A549 (cell line): ENCODE data around the gene TPM4. TPM values are rescaled to one million over a fixed set of nuclear protein-coding genes. Genes with fewer than 3 reads are reported as not detected.

Experiments
- ATAC-seq, 2 experiments: fragments of 200-7000 bp in 1 of 2; fragments of >200 bp in 1 of 2; cut with Nextera tagmentation in 1 of 2; cut with Tn5 transposase in 1 of 2; 3 replicates each; pipeline versions ENCODE4 v1.8.0 to v1.9.1; 2018 to 2020; ENCODE audit warnings: mild to moderate bottlenecking in 1 of 2, moderate library complexity in 1 of 2
- CTCF ChIA-PET: fragments of 300-600 bp; sonication (Branson Sonifier 250); formaldehyde crosslinking; extraction: SDS; loops from one replicate; lab custom pipeline; 2021; ENCODE audit warnings: antibody characterized with exemption, inconsistent platforms; lab: Yijun Ruan, JAX
- POLR2A ChIA-PET: fragments of 350-600 bp; formaldehyde crosslinking; extraction: SDS; loops from one replicate; lab custom pipeline; 2021; ENCODE audit warnings: antibody characterized with exemption, inconsistent platforms; lab: Yijun Ruan, JAX
- DNase-seq, 2 experiments: peaks; one replicate each; pipeline versions ENCODE4 v3.0.0 to v3.0.0-alpha.2; 2011 to 2016; ENCODE audit warnings: low read depth in 1 of 2, low spot score in 1 of 2
- FAIRE-seq: peaks from 2 replicates; lab custom pipeline; 2011; peaks lifted over from hg19 to GRCh38; lab: Jason Lieb, UNC
- H3K27ac ChIP-seq, 2 experiments: fragments of >200 bp; sonication (Bioruptor Twin); formaldehyde crosslinking; 3 replicates each; pipeline ENCODE4 v1.5.1; 2016 to 2017
- H3K4me1 ChIP-seq: fragments of >200 bp; sonication (Bioruptor Twin); formaldehyde crosslinking; 3 replicates; pipeline ENCODE4 v1.6.1; 2016
- H3K4me2 ChIP-seq: fragments of >200 bp; sonication (Bioruptor Twin); formaldehyde crosslinking; 3 replicates; pipeline ENCODE4 v1.6.1; 2016
- H3K4me3 ChIP-seq: fragments of >200 bp; sonication (Bioruptor Twin); formaldehyde crosslinking; 3 replicates; pipeline ENCODE4 v1.5.1; 2016
- H3K9me3 ChIP-seq: fragments of >200 bp; sonication (Bioruptor Twin); formaldehyde crosslinking; 3 replicates; pipeline ENCODE4 v1.6.1; 2016
- ATOH8 ChIP-seq: fragments of 250-450 bp; sonication (Bioruptor Pico); IDR thresholded peaks from 2 replicates; pipeline ENCODE4 v1.5.0; 2020; ENCODE audit warnings: low read depth, mild to moderate bottlenecking, moderate library complexity
- CBX2 ChIP-seq: fragments of 200-600 bp; sonication (generic); IDR thresholded peaks from 2 replicates; pipeline ENCODE4 v1.6.1; 2016; ENCODE audit warnings: low read depth, mild to moderate bottlenecking, borderline replicate concordance
- CHD2 ChIP-seq: fragments of 150-350 bp; IDR thresholded peaks from 2 replicates; pipeline ENCODE4 v1.6.1; 2014; ENCODE audit warnings: low read length; ENCODE audit not compliant: partially characterized antibody
- FOSB ChIP-seq: fragments of 250-450 bp; sonication (Bioruptor Pico); IDR thresholded peaks from 2 replicates; pipeline ENCODE4 v1.5.0; 2020; ENCODE audit warnings: mild to moderate bottlenecking, moderate library complexity
- HES2 ChIP-seq: fragments of >200 bp; sonication (Bioruptor Twin); formaldehyde crosslinking; IDR thresholded peaks from 2 replicates; pipeline ENCODE4 v1.6.1; 2016
- HMGXB4 ChIP-seq: fragments of 250-450 bp; sonication (Bioruptor Pico); IDR thresholded peaks from 2 replicates; pipeline ENCODE4 v1.5.0; 2021; ENCODE audit warnings: mild to moderate bottlenecking, moderate library complexity, borderline replicate concordance
- HOXB5 ChIP-seq: fragments of 250-450 bp; sonication (Bioruptor Pico); IDR thresholded peaks from 2 replicates; pipeline ENCODE4 v1.5.0; 2020; ENCODE audit warnings: mild to moderate bottlenecking, moderate library complexity
- KDM1A ChIP-seq: fragments of 200-600 bp; sonication (generic); IDR thresholded peaks from 2 replicates; pipeline ENCODE4 v1.6.1; 2016; ENCODE audit warnings: low read depth, mild to moderate bottlenecking
- KDM5A ChIP-seq: fragments of 200-600 bp; sonication (generic); IDR thresholded peaks from 2 replicates; pipeline ENCODE4 v1.6.1; 2016; ENCODE audit warnings: antibody characterized with exemption, mild to moderate bottlenecking
- MAFK ChIP-seq: fragments of 450-650 bp; IDR thresholded peaks from 2 replicates; pipeline ENCODE4 v1.6.1; 2014; ENCODE audit not compliant: partially characterized antibody
- MAX ChIP-seq: IDR thresholded peaks from 2 replicates; pipeline ENCODE4 v1.6.1; 2012
- MAZ ChIP-seq: fragments of 150-350 bp; IDR thresholded peaks from 2 replicates; pipeline ENCODE4 v1.6.1; 2014; ENCODE audit warnings: antibody characterized with exemption, low read depth, low read length, borderline replicate concordance
- MYC ChIP-seq: IDR thresholded peaks from 2 replicates; pipeline ENCODE4 v1.6.1; 2012; ENCODE audit warnings: mild to moderate bottlenecking, inconsistent platforms, low read length, improper control_type of control experiment, borderline replicate concordance
- NFE2L2 ChIP-seq: fragments of 150-350 bp; conservative IDR thresholded peaks from 2 replicates; pipeline ENCODE4 v1.6.1; 2014; ENCODE audit warnings: low read length
- NR3C1 ChIP-seq: fragments of >200 bp; sonication (Bioruptor Twin); formaldehyde crosslinking; IDR thresholded peaks from 3 replicates; pipeline ENCODE4 v1.6.1; 2017
- PHF8 ChIP-seq: fragments of 200-600 bp; sonication (generic); IDR thresholded peaks from 2 replicates; pipeline ENCODE4 v1.6.1; 2016; ENCODE audit warnings: low read depth, mild to moderate bottlenecking, antibody characterized with exemption, moderate library complexity, borderline replicate concordance
- RARB ChIP-seq: fragments of 250-450 bp; sonication (Bioruptor Pico); IDR thresholded peaks from 2 replicates; pipeline ENCODE4 v1.8.0; 2021; ENCODE audit warnings: mild to moderate bottlenecking, moderate library complexity
- TFCP2L1 ChIP-seq: fragments of 250-450 bp; sonication (Bioruptor Pico); IDR thresholded peaks from 2 replicates; pipeline ENCODE4 v1.5.0; 2021; ENCODE audit warnings: mild to moderate bottlenecking
- TP53 ChIP-seq: fragments of 250-450 bp; sonication (Bioruptor Pico); IDR thresholded peaks from 2 replicates; pipeline ENCODE4 v1.5.0; 2021; ENCODE audit warnings: mild to moderate bottlenecking, moderate library complexity
- ZC3H11A ChIP-seq: fragments of 450-650 bp; IDR thresholded peaks from 2 replicates; pipeline ENCODE4 v1.6.1; 2014; ENCODE audit warnings: antibody characterized with exemption, mild to moderate bottlenecking
- ZFP36 ChIP-seq: fragments of 450-650 bp; IDR thresholded peaks from 2 replicates; pipeline ENCODE4 v1.6.1; 2014; ENCODE audit warnings: borderline replicate concordance; ENCODE audit not compliant: partially characterized antibody
- ZSCAN20 ChIP-seq: fragments of 250-450 bp; sonication (Bioruptor Pico); IDR thresholded peaks from 2 replicates; pipeline ENCODE4 v1.8.0; 2022; ENCODE audit warnings: mild to moderate bottlenecking, moderate library complexity
- WGBS: methylation state at CpG from one replicate; pipeline ENCODE4 v1.1.6; 2017; ENCODE audit errors: missing lambda C conversion rate; 5-methylcytosine and 5-hydroxymethylcytosine counted together
- polyA plus RNA-seq, 4 experiments: library from polyadenylated mRNA; depleted of rRNA in 3 of 4; stranded (reverse); fragments of >200 nt; fragmentation: RNase III in 1 of 4; extraction: RNeasy Plus Mini Kit Qiagen cat#74134 plus additional on column Dnase treatment in 1 of 4; gene quantifications; 2 replicates in 3 of 4; 3 replicates in 1 of 4; pipeline ENCODE4 v1.2.3, GENCODE V29; 2011 to 2017
- TF ChIP-seq, protein P1 (sequence below): fragments of 450-650 bp; IDR thresholded peaks from 2 replicates; pipeline ENCODE4 v1.6.1; 2014; ENCODE audit warnings: antibody characterized with exemption
- TF ChIP-seq, protein P2 (sequence below): IDR thresholded peaks from 2 replicates; pipeline ENCODE4 v1.6.1; 2012

Gene TPM4
- polyA plus RNA-seq, 2 of the 4 experiments (the other 2 are of a cell fraction): 777 to 860 TPM

GRCh38 chr19:16068696-16069259, 7.5 kb upstream of the TPM4 start:
- Histone ChIP-seq H3K27ac (peak overlapping the region in 1 of 2 experiments; percentile 24; a peak in 1 of 6 replicates), H3K4me3 (no peak overlapping the region), H3K9me3 (no peaks in the 10 kb centered on the region), H3K4me2 (no peak overlapping the region)
- FAIRE-seq (no peak), DNase-seq (no peak), ATAC-seq (no peak)
- CTCF ChIA-PET: no interaction called here
- 79% methylated on average over 10 of the region's 10 CpGs for WGBS
- TF ChIP-seq TFCP2L1 (CRISPR knock-in tag) (no peak), MAZ (no peak), TP53 (no peak), KDM1A (no peak), ZC3H11A (no peak), HES2 (no peak), PHF8 (no peak), ZSCAN20 (CRISPR knock-in tag) (no peak), ZFP36 (no peak), CBX2 (no peak), MAX (no peak)
- TF ChIP-seq, protein P1, sequence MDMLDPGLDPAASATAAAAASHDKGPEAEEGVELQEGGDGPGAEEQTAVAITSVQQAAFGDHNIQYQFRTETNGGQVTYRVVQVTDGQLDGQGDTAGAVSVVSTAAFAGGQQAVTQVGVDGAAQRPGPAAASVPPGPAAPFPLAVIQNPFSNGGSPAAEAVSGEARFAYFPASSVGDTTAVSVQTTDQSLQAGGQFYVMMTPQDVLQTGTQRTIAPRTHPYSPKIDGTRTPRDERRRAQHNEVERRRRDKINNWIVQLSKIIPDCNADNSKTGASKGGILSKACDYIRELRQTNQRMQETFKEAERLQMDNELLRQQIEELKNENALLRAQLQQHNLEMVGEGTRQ: no peak
- TF ChIP-seq, protein P2, sequence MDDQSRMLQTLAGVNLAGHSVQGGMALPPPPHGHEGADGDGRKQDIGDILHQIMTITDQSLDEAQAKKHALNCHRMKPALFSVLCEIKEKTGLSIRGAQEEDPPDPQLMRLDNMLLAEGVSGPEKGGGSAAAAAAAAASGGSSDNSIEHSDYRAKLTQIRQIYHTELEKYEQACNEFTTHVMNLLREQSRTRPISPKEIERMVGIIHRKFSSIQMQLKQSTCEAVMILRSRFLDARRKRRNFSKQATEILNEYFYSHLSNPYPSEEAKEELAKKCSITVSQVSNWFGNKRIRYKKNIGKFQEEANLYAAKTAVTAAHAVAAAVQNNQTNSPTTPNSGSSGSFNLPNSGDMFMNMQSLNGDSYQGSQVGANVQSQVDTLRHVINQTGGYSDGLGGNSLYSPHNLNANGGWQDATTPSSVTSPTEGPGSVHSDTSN: no peak
- TF ChIP-seq, all 56 proteins: peak for 0
- H3K4me1 ChIP-seq: peaks cover 34% of the 10 kb centered on the region
- POLR2A ChIA-PET: no interaction called here

DNA sequence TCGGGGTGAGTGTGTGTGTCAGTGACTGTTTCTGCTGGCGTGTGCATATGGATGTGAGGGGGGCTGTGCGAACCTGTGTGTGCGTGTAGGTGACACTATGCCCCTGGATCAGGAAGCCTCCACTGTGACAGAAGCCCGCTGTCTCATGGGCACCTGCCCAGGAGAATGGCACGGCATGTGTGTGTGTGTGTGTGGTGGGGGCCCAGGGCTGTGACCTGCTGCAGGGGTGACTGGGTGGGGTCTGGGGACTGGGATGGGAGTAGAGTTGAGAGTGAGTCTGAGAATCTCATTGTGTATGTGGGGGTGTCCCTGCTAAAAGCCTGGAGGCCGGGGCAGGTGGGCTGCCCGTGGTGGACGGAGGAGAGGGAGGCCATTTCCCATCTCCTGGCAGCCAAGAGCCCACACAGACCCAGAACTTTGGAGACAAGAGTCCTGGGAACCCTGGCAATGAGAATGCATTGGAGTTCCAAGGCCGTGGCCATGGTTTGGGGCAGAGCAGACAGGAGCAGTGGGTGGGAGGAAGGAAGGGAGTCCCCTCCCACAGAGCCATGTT, 6.4 kb upstream of the TPM4 start:
- peak overlapping the region; percentile 80 to 90 for H3K27ac ChIP-seq
- DNase-seq: no peak
- H3K4me2 ChIP-seq: peak overlapping the region; percentile 63

More for the DNA sequence above, 6.4 kb upstream of the TPM4 start:
- ChIA-PET CTCF (interaction anchor here (1.4 to 6.9 kb wide), 3 partner anchors 11 to 116 kb away, joined by 4 to 36 read pairs (median 4); partner anchors contain the start of gene FAM32A), POLR2A (no interaction called here)
- Histone ChIP-seq H3K9me3 (no peaks in the 10 kb centered on the region), H3K4me1 (peaks cover 35% of the 10 kb centered on the region), H3K4me3 (no peak overlapping the region)
- ATAC-seq (peak; percentile 27 to 28; a peak in 5 of 6 replicates), FAIRE-seq (no peak)
- no peak for TF ChIP-seq CHD2
- no peak for TF ChIP-seq ZC3H11A
- TF ChIP-seq HES2: no peak
- no peak for TF ChIP-seq TFCP2L1 (CRISPR knock-in tag)
- no peak for TF ChIP-seq KDM5A
- TF ChIP-seq RARB: no peak
- TF ChIP-seq KDM1A: no peak
- TF ChIP-seq MYC: no peak
- TF ChIP-seq HMGXB4 (CRISPR knock-in tag): no peak
- no peak for TF ChIP-seq ATOH8 (CRISPR knock-in tag)
- no peak for TF ChIP-seq NR3C1
- no peak for TF ChIP-seq FOSB (CRISPR knock-in tag)
- no peak for TF ChIP-seq HOXB5
- TF ChIP-seq MAFK: no peak
- no peak for TF ChIP-seq NFE2L2
- WGBS: 83% methylated on average over 9 of the region's 10 CpGs
